HepG2 (cell line): Measurements from ENCODE around the gene PRKCZ. TPM values are rescaled to one million over a fixed set of nuclear protein-coding genes. Genes with fewer than 3 reads are reported as not detected.

ENCODE experiments used
- ARNTL ChIP-seq: sonication (generic); formaldehyde crosslinking; IDR thresholded peaks from 2 replicates; pipeline ENCODE4 v1.4.0; 2020; ENCODE audit warnings: mild to moderate bottlenecking, missing genetic modification reagents
- ETV5 ChIP-seq: IDR thresholded peaks from 2 replicates; pipeline ENCODE4 v1.6.1; 2018; ENCODE audit warnings: missing biosample characterization, missing genetic modification reagents, inconsistent platforms, borderline replicate concordance
- GLI4 ChIP-seq: sonication (generic); formaldehyde crosslinking; IDR thresholded peaks from 2 replicates; pipeline ENCODE4 v1.5.1; 2020; ENCODE audit warnings: missing genetic modification reagents, mild to moderate bottlenecking, moderate library complexity, borderline replicate concordance
- GTF2F1 ChIP-seq: fragments of 150-350 bp; IDR thresholded peaks from 2 replicates; pipeline ENCODE4 v1.6.1; 2014; ENCODE audit warnings: low read length
- JARID2 ChIP-seq: sonication (generic); formaldehyde crosslinking; IDR thresholded peaks from 2 replicates; pipeline ENCODE4 v1.8.1; 2023; ENCODE audit warnings: missing genetic modification reagents, inconsistent platforms; ENCODE audit not compliant: insufficient replicate concordance
- MYC ChIP-seq: sonication (generic); formaldehyde crosslinking; IDR thresholded peaks from 2 replicates; pipeline ENCODE4 v1.9.0; 2021; ENCODE audit warnings: missing genetic modification reagents, borderline replicate concordance
- NFIC ChIP-seq: IDR thresholded peaks from 2 replicates; pipeline ENCODE4 v1.6.1; 2012; ENCODE audit warnings: mild to moderate bottlenecking, low read length, inconsistent platforms
- PBX3 ChIP-seq: sonication (generic); formaldehyde crosslinking; IDR thresholded peaks from 2 replicates; pipeline ENCODE4 v1.8.1; 2023; ENCODE audit warnings: missing genetic modification reagents, inconsistent platforms, borderline replicate concordance
- ZEB1 ChIP-seq: IDR thresholded peaks from 2 replicates; pipeline ENCODE4 v1.6.1; 2012; ENCODE audit warnings: mild to moderate bottlenecking, low read depth, inconsistent platforms; ENCODE audit not compliant: insufficient replicate concordance
- ZFP82 ChIP-seq: sonication (generic); formaldehyde crosslinking; IDR thresholded peaks from 2 replicates; pipeline ENCODE4 v1.5.1; 2020; ENCODE audit warnings: mild to moderate bottlenecking, missing genetic modification reagents, borderline replicate concordance
- ZFYVE20 ChIP-seq: sonication (generic); formaldehyde crosslinking; IDR thresholded peaks from 2 replicates; pipeline ENCODE4 v1.8.0; 2023; ENCODE audit warnings: low read depth, mild to moderate bottlenecking, moderate library complexity, missing genetic modification reagents, borderline replicate concordance
- ZNF234 ChIP-seq: sonication (generic); formaldehyde crosslinking; conservative IDR thresholded peaks from 2 replicates; pipeline ENCODE4 v1.5.1; 2020; ENCODE audit warnings: mild to moderate bottlenecking, missing genetic modification reagents
- ZNF501 ChIP-seq: sonication (generic); formaldehyde crosslinking; IDR thresholded peaks from 2 replicates; pipeline ENCODE4 v1.5.1; 2020; ENCODE audit warnings: mild to moderate bottlenecking, moderate library complexity, missing genetic modification reagents
- ZNF790 ChIP-seq: sonication (generic); formaldehyde crosslinking; IDR thresholded peaks from 2 replicates; pipeline ENCODE4 v1.8.0; 2022; ENCODE audit warnings: missing genetic modification reagents, mild to moderate bottlenecking, borderline replicate concordance
- ZNF83 ChIP-seq: sonication (generic); formaldehyde crosslinking; IDR thresholded peaks from 2 replicates; pipeline ENCODE4 v1.4.0; 2020; ENCODE audit warnings: missing genetic modification reagents, mild to moderate bottlenecking, borderline replicate concordance
- polyA plus RNA-seq, 8 experiments: library from polyadenylated mRNA; depleted of rRNA in 3 of 8; stranded (reverse) in 7 of 8; unstranded in 1 of 8; fragments of >200 nt; fragmentation: Illumina TruSeq in 4 of 8; extraction: Trizol in 4 of 8; gene quantifications; 2 replicates each; pipeline versions ENCODE4 v1.2.1 to v1.2.3, GENCODE V29; 2011 to 2016; ENCODE audit warnings: low read depth in 4 of 8, missing spikeins in 1 of 8, mixed read lengths in 1 of 8; ENCODE audit not compliant: insufficient read depth in 1 of 8
- total RNA-seq, 5 experiments: library from RNA; depleted of rRNA; stranded (reverse); fragments of >200 nt; fragmentation: Illumina TruSeq; extraction: Trizol; gene quantifications; 2 replicates each; pipeline ENCODE4 v1.2.3, GENCODE V29; 2016; ENCODE audit warnings: low read depth in 1 of 5
- TF ChIP-seq, protein P1 (sequence below): sonication (generic); formaldehyde crosslinking; conservative IDR thresholded peaks from 2 replicates; pipeline ENCODE4 v1.4.0; 2020; ENCODE audit warnings: missing genetic modification reagents
- TF ChIP-seq, protein P2 (sequence below): sonication (generic); formaldehyde crosslinking; IDR thresholded peaks from 2 replicates; pipeline ENCODE4 v1.5.0; 2020; ENCODE audit warnings: missing genetic modification reagents
- TF ChIP-seq, protein P3 (sequence below): sonication (generic); formaldehyde crosslinking; IDR thresholded peaks from 2 replicates; pipeline ENCODE4 v1.8.0; 2022; ENCODE audit warnings: mild to moderate bottlenecking, missing genetic modification reagents; ENCODE audit not compliant: insufficient replicate concordance
- TF ChIP-seq, protein P4 (sequence below): sonication (generic); formaldehyde crosslinking; IDR thresholded peaks from 2 replicates; pipeline ENCODE4 v1.5.0; 2020; ENCODE audit warnings: missing genetic modification reagents, mild to moderate bottlenecking, borderline replicate concordance

PRKCZ gene
- total and polyA plus RNA-seq, 2 of the 13 experiments (the other 11 are each of a cell fraction or from before 2014, with no cell fraction given) = 34.7 to 85.2 TPM

- TF ChIP-seq JARID2 (CRISPR knock-in tag) = no peak
- TF ChIP-seq ZEB1 = no peak
- TF ChIP-seq ZNF83 (CRISPR knock-in tag) = no peak
- TF ChIP-seq, protein P1, sequence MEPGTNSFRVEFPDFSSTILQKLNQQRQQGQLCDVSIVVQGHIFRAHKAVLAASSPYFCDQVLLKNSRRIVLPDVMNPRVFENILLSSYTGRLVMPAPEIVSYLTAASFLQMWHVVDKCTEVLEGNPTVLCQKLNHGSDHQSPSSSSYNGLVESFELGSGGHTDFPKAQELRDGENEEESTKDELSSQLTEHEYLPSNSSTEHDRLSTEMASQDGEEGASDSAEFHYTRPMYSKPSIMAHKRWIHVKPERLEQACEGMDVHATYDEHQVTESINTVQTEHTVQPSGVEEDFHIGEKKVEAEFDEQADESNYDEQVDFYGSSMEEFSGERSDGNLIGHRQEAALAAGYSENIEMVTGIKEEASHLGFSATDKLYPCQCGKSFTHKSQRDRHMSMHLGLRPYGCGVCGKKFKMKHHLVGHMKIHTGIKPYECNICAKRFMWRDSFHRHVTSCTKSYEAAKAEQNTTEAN (CRISPR knock-in tag) = no peak
- TF ChIP-seq MYC (CRISPR knock-in tag) = no peak; the same call in 1 of the 2 replicates
- TF ChIP-seq GLI4 (CRISPR knock-in tag) = no peak
- TF ChIP-seq ZNF501 (CRISPR knock-in tag) = peak; percentile 86
- TF ChIP-seq, protein P2, sequence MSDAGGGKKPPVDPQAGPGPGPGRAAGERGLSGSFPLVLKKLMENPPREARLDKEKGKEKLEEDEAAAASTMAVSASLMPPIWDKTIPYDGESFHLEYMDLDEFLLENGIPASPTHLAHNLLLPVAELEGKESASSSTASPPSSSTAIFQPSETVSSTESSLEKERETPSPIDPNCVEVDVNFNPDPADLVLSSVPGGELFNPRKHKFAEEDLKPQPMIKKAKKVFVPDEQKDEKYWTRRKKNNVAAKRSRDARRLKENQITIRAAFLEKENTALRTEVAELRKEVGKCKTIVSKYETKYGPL (CRISPR knock-in tag) = no peak
- 0 out of 2 replicates have a peak, but pooled peaks have one; percentile 29 for TF ChIP-seq ZFYVE20
- no peak for TF ChIP-seq GTF2F1
- no peak for TF ChIP-seq ZFP82
- TF ChIP-seq PBX3 (CRISPR knock-in tag) = no peak
- TF ChIP-seq, protein P3, sequence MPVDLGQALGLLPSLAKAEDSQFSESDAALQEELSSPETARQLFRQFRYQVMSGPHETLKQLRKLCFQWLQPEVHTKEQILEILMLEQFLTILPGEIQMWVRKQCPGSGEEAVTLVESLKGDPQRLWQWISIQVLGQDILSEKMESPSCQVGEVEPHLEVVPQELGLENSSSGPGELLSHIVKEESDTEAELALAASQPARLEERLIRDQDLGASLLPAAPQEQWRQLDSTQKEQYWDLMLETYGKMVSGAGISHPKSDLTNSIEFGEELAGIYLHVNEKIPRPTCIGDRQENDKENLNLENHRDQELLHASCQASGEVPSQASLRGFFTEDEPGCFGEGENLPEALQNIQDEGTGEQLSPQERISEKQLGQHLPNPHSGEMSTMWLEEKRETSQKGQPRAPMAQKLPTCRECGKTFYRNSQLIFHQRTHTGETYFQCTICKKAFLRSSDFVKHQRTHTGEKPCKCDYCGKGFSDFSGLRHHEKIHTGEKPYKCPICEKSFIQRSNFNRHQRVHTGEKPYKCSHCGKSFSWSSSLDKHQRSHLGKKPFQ (CRISPR knock-in tag) = peak; percentile 93
- TF ChIP-seq ZNF234 = no peak
- no peak for TF ChIP-seq ZNF790
- TF ChIP-seq ETV5 (CRISPR knock-in tag) = peak; percentile 40; the same call in 1 of the 2 replicates
- TF ChIP-seq, protein P4, sequence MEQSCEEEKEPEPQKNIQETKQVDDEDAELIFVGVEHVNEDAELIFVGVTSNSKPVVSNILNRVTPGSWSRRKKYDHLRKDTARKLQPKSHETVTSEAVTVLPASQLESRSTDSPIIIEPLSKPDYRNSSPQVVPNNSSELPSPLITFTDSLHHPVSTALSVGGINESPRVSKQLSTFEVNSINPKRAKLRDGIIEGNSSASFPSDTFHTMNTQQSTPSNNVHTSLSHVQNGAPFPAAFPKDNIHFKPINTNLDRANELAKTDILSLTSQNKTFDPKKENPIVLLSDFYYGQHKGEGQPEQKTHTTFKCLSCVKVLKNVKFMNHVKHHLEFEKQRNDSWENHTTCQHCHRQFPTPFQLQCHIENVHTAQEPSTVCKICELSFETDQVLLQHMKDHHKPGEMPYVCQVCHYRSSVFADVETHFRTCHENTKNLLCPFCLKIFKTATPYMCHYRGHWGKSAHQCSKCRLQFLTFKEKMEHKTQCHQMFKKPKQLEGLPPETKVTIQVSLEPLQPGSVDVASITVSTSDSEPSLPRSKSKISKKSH (CRISPR knock-in tag) = no peak
- TF ChIP-seq ARNTL (CRISPR knock-in tag) = no peak
- TF ChIP-seq NFIC = no peak
These were observed 54.6 kb downstream of the PRKCZ start (continued) for GRCh38 chr1:2104621-2105427.
